A673 (cell line): Measurements from ENCODE around the gene RING1. TPM values are rescaled to one million over a fixed set of nuclear protein-coding genes. Genes with fewer than 3 reads are reported as not detected.

ENCODE experiments used
- BruUV-seq: library from RNA; stranded (reverse); fragments of 400-500 nt; replicated peaks from 2 replicates; lab custom pipeline; 2021; lab: Mats Ljungman, UMichigan
- CTCF ChIA-PET: fragments of 300-600 bp; sonication (Branson Sonifier 250); formaldehyde crosslinking; loops from one replicate; lab custom pipeline; 2022; ENCODE audit warnings: antibody characterized with exemption; lab: Charles Lee
- POLR2A ChIA-PET: fragments of 300-600 bp; sonication (Branson Sonifier 250); formaldehyde crosslinking; loops from one replicate; lab custom pipeline; 2022; ENCODE audit warnings: antibody characterized with exemption; ENCODE audit not compliant: low non-redundant PET; lab: Charles Lee
- DNase-seq: peaks from one replicate; pipeline ENCODE4 v3.0.0-alpha.2; 2015; ENCODE audit warnings: low spot score
- H3K27ac ChIP-seq: fragments of 200-600 bp; sonication (generic); 2 replicates; pipeline ENCODE4 v1.5.1; 2016; ENCODE audit warnings: mixed run types, low read depth, mild to moderate bottlenecking, mixed read lengths, antibody characterized with exemption, low read length; ENCODE audit not compliant: poor library complexity, severe bottlenecking
- H3K27me3 ChIP-seq: fragments of 200-600 bp; sonication (generic); replicated peaks from 2 replicates; pipeline ENCODE4 v1.6.1; 2017; ENCODE audit warnings: mixed run types, low read depth, mild to moderate bottlenecking, mixed read lengths, antibody characterized with exemption, low read length; ENCODE audit not compliant: insufficient read depth, poor library complexity
- H3K36me3 ChIP-seq: fragments of 200-600 bp; sonication (generic); 2 replicates; pipeline ENCODE4 v1.6.1; 2016; ENCODE audit warnings: mixed run types, mild to moderate bottlenecking, mixed read lengths, antibody characterized with exemption, low read length; ENCODE audit not compliant: insufficient read depth, poor library complexity, severe bottlenecking
- H3K4me1 ChIP-seq: fragments of 200-600 bp; sonication (generic); 2 replicates; pipeline ENCODE4 v1.6.1; 2017; ENCODE audit warnings: mixed run types, mild to moderate bottlenecking, mixed read lengths, antibody characterized with exemption, low read length; ENCODE audit not compliant: insufficient read depth, poor library complexity, severe bottlenecking
- H3K4me3 ChIP-seq: fragments of 200-600 bp; sonication (generic); 2 replicates; pipeline ENCODE4 v1.5.1; 2016; ENCODE audit warnings: low read depth, mixed run types, mild to moderate bottlenecking, mixed read lengths, low read length; ENCODE audit not compliant: poor library complexity, severe bottlenecking
- H3K9me3 ChIP-seq: fragments of 200-600 bp; sonication (generic); 2 replicates; pipeline ENCODE4 v1.6.1; 2016; ENCODE audit warnings: mixed run types, low read depth, mild to moderate bottlenecking, mixed read lengths, antibody characterized with exemption, low read length; ENCODE audit not compliant: poor library complexity, severe bottlenecking
- CTCF ChIP-seq: fragments of 300-800, 200-600 bp; sonication (generic); conservative IDR thresholded peaks from 2 replicates; pipeline ENCODE4 v1.5.1; 2017; ENCODE audit warnings: low read depth, mild to moderate bottlenecking, antibody characterized with exemption, low read length, moderate library complexity, mixed read lengths
- EZH2 ChIP-seq: fragments of 200-600 bp; sonication (generic); IDR thresholded peaks from 2 replicates; pipeline ENCODE4 v1.6.1; 2017; ENCODE audit warnings: borderline replicate concordance, low read depth, mild to moderate bottlenecking, mixed read lengths, antibody characterized with exemption, low read length; ENCODE audit not compliant: poor library complexity, severe bottlenecking
- intact Hi-C: fragments of 100-400 bp; cut with micrococcal nuclease; formaldehyde crosslinking; loops from one replicate; pipeline ENCODE4 v1.10.0; 2022; ENCODE audit not compliant: unreplicated experiment
- total RNA-seq: library from RNA; stranded (reverse); gene quantifications from 2 replicates; pipeline ENCODE4 v1.2.3, GENCODE V29; 2021

The RING1 gene
- total RNA-seq, 1 experiment from 2014 or later: 43.3 TPM

GRCh38 chr6:33201935-33202334 is 6.4 kb upstream of the RING1 start:
- POLR2A ChIA-PET: no interaction called here
- BruUV-seq: no TSS peak
- intact Hi-C loops: loop anchor here (2.0 to 10.0 kb wide), 3 partner anchors 47 to 193 kb away; partner anchors contain the start of genes KIFC1 and RGL2
- Histone ChIP-seq H3K4me1 (peaks cover 40% of the 10 kb centered on the region), H3K27ac (peak overlapping the region; percentile 95), H3K4me3 (peak overlapping the region; percentile 80), H3K27me3 (no peaks in the 10 kb centered on the region), H3K9me3 (no peaks in the 10 kb centered on the region), H3K36me3 (peaks cover 32% of the 10 kb centered on the region)
- TF ChIP-seq CTCF: no peak
- TF ChIP-seq EZH2: no peak
- CTCF ChIA-PET: no interaction called here
- no peak for DNase-seq

GRCh38 chr6:33202799-33203198 is 5.5 kb upstream of the RING1 start:
- Histone ChIP-seq H3K27me3 (no peaks in the 10 kb centered on the region), H3K36me3 (peaks cover 24% of the 10 kb centered on the region), H3K4me3 (no peak overlapping the region), H3K4me1 (peaks cover 44% of the 10 kb centered on the region), H3K27ac (no peak overlapping the region), H3K9me3 (no peaks in the 10 kb centered on the region)
- CTCF ChIA-PET: no interaction called here
- DNase-seq: no peak
- TF ChIP-seq EZH2: no peak
- TF ChIP-seq CTCF: no peak
- intact Hi-C loops: loop anchor here (5.0 to 10.0 kb wide), 2 partner anchors 95 to 192 kb away; partner anchors contain the start of genes KIFC1 and RGL2
- no TSS peak for BruUV-seq
- POLR2A ChIA-PET: no interaction called here

GRCh38 chr6:33203443-33204164 is 4.7 kb upstream of the RING1 start:
- Histone ChIP-seq H3K9me3 (no peaks in the 10 kb centered on the region), H3K36me3 (peaks cover 24% of the 10 kb centered on the region), H3K27ac (peak overlapping the region; percentile 95), H3K4me1 (peaks cover 44% of the 10 kb centered on the region), H3K4me3 (peak overlapping the region; percentile 93), H3K27me3 (no peaks in the 10 kb centered on the region)
- no peak for TF ChIP-seq EZH2
- TF ChIP-seq CTCF: no peak
- POLR2A ChIA-PET: no interaction called here
- BruUV-seq: no TSS peak
- CTCF ChIA-PET: interaction anchor here (0.5 kb wide), 1 partner anchor 114 kb away, joined by 4 read pairs; no protein-coding TSS in a partner anchor
- DNase-seq: no peak
- intact Hi-C loops: loop anchor here (5.0 to 10.0 kb wide), 2 partner anchors 94 to 191 kb away; partner anchors contain the start of genes KIFC1 and RGL2
